ENCODE results near the gene GRAMD1B.

The GRAMD1B gene

DNA sequence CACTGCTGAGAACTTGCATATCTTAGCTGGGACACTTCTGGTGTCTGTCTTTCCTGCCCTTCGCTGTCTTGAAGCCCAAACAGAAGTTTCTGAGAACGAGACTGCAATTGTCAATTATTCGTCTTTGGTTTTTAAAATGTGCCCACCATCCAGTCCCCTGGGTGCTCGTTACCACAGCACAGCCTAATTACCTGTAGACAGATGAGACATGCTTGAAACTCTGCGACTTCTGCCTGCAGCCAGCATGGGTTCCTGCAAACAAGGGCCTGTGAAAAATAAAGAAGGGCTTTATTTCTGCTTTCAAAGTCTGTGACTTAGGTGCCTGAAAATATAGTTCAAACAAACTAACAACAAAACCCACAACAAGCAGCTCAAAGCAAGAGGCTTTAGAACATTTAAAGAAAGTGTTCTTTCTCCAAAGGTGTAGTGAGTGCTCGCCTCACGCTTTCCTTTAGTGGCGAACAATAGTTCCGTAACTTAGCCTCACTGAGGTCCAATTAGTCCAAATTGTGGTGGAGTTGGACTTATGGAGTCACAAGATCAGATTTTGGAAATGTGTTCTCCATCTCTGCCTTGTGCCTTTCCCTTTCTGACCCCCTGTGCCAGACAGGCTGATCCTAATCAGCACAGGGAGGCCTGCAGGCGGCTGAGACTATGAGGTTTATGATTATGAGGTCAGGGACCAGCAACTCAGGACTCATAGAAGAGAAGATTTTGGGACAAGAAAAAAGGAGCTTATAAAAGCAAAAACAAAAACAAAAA, 20.4 kb upstream of the GRAMD1B start:
- DNase-seq = no peak

DNA sequence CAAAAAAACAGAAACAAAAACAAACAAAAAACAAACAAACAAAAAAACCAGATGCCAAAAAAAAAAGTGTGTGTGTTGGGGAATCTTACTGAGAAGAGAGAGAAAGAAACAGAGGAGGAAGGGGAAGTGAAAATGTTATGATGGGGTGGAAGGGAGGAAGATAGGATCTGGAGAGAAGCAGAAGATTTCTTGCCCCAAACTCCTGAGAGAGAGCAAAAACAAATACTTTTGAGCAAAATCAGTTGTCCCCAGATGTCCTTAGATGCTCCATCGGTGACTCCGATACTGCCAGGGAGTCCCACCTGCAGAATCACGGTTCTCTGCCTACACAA, 19.9 kb upstream of the GRAMD1B start:
- DNase-seq = no peak

DNA sequence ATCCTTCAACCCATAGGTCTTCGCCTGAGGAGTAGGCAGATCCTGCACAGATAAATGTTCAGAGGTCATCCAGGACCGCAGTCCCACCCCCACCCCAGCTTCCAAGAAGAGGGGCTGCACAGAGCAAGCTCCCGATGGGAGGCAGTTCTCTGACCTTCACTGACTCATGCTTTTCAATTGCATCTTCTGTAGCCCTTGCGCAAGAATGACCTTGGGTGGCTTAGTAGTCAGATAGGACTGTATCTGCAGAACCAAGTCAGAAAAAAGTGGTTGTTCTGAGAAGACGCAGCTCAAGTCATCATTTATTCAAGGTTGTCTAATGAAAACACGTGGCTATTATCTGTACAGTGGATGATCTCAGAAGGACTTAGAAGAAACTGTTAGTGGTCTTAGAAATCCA, 16.4 kb upstream of the GRAMD1B start:
- DNase-seq = no peak

GRCh38 chr11:123416566-123416965, 13.5 kb upstream of the GRAMD1B start:
- no peak for DNase-seq

DNA sequence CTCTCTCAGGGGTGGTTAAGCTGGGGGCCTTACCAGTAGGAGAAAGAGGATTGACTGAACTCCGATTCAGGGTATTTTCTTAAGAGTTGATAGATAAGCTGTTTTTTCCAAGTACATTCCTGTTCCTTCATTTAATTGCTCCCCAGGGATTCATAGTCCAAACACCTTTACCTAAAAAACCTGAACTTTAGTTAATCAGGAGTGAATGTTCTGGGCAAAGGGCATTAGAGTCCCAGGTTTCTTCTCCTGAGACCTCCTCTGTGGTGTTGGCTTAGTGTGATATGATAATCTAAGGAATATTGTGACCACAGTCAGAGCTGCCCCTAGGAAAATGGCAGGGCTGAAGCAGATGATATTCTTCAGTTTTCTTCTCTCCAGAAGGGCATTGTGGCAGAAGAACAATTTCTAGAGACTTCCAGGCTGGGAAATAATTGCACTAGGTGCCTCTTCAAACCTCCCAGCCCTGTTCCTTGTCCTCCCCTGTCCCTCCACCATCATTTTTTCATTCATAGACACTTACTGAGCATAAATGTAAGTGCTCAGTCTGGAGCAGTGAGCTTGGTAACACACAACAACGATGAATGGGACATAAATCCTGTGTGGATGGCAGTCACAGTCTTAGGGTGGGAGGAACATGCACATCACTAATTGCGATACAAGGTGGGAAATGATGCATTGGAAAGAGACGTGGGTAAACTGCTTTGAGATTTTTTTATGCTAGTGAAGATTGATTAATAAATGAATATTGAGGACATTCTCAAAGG, 11.5 kb upstream of the GRAMD1B start:
- no peak for DNase-seq

DNA sequence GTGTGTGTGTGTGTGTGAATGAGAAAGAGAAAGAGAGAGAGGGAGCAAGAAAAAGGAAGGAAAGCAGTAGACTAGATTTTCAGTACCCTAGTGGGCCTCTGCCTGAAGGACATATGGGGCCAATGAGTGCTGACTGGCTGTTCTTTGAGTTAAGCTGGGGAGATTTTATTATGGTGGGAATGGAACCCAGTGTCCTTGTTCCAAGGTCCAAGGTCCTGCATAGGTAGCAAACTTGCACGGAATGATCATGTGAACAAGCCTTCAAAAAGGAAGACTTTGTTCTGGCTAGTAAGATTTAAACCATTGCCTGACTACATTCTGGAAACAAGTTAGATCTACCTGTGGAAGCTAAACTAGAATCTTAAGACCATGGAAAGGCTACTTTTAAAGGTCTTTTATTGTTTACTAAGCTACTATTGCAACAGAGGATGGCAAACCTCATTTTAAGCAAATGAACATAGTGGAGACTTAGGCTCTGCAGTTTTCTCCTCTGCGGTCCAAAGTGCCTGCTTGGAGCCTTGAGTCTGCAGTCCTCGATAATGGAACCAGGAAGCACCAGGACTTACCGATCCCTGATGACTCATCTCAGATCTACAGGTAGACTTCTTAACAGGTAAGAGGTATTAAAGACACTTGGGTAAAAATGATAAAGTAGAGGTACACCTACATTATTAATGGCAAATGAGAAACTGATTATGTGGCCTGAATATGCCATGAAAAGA, 10.2 kb upstream of the GRAMD1B start:
- DNase-seq = no peak

DNA sequence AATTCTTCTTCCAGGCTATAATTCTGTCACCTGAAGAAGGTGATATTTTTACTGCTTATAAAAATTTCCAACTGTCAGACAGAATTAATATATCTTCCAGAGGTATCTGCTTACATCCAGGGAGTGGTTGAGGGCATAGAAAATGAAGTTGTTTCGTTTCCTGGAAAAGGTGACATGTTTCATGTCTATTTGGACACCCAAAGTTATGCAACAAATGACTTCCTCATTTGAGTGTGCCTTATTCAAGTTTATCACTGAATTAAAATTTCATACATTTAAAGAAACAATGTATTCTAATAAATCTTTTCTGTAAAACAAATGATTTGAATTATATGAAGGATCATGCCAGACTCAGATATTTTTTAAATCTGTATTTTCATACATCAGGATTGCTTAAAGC, 8.5 kb upstream of the GRAMD1B start:
- DNase-seq = no peak

DNA sequence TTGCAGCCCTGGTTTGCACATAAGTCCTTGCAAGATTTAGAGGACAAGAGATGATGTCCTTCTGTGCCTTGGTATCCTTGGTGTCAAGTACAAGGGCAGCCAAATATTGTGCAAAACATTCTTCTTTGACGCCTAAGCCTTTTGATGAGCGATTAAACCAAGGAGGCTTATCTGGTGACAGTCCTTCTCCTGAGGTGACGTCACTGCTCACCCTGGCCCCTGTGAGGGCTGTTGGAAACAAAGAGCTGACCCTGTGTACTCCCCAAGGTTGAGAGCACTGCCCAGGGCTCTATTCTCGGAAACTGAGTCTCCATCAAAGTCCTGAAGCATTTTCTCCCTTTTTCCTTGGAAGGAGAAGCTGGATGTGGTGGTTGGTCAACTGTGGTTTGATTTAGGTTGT, 4.7 kb upstream of the GRAMD1B start:
- DNase-seq = no peak

- no peak for DNase-seq
Measured at GRCh38 chr11:123426789-123427188, 3.3 kb upstream of the GRAMD1B start.

- DNase-seq = no peak
Measured at GRCh38 chr11:123427405-123427804, 2.7 kb upstream of the GRAMD1B start.

- no peak for DNase-seq
Measured at GRCh38 chr11:123428116-123428715, 1.9 kb upstream of the GRAMD1B start.

DNA sequence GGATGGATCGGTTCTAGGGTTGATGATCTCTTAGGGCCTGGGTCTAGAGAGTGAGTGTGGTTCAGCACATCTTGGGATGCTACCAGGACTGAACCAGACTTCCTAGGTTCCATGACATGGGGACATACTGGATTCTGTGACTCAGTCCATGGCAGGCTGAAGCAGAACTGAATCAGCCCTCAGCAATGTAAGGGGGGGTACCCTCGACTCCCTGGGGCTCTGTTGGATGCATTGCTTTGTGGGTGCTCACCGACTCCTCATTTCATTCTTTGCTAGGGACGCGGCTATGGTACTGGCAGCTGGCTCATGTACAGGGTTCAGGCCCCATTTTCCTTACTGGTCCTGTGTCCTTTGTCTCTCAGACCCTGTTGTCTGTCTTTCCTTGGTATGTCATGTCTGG, 733 bp upstream of the GRAMD1B start:
- peak; percentile 53 for DNase-seq

GRCh38 chr11:123430721-123431497, 840 bp downstream of the GRAMD1B start:
- peak; percentile 33 for DNase-seq

DNA sequence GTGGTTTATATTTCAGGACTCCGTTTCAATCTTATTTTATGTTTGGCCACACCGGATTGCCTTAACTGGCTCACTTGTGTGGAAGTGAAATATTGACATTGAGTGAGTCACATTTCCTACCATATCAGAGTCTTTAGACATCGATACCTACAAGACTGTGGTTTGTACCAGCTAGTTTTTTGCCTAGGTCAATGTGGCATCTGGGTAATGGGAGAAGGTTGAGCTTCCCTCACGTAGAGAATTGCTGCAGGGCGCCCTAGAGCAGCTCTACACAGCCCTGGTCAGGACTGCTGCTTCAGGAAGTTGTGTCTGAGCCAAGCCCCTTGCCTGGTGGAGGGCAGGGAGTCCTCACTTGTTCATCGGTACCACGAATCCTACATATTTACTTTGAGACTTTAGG, 1.6 kb downstream of the GRAMD1B start:
- no peak for DNase-seq

GRCh38 chr11:123434262-123434661, 4.2 kb downstream of the GRAMD1B start:
- DNase-seq = no peak

- DNase-seq = no peak
Measured at GRCh38 chr11:123434911-123435310, 4.8 kb downstream of the GRAMD1B start.

DNA sequence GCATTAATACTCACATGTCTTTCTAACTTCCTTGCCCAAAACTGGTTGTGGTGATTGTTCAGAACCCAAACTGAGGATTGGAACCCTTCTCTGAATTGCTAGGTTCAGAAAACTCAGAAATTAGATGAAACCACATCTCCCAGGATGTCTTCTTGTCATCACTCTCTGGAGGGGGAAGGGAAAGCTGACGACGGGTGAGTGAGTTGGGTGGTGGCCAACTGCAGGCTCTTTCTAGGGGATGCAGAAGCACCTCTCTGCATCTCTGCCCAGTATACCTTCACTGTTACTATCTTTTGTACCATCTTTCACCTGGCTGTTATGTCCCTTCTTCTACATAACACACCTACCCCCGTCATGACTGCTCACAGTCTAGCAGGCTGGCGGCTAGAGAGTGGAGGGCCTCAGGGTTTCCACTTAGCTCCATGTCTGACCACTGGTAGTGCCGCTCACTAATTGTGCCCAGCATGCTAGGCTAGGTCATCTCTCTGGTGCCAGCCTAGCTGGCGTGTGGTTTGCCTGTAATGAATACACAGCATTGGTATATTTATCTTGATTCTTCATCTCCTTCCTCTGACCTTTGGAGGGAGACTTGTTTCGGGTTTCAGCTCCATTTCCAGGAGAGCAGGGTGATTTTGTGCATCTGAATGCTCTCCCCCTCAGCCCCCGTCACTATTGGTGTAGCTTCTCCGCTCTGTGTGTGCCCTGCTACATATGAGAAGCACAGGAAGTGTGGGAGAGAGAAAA, 7.3 kb downstream of the GRAMD1B start:
- no peak for DNase-seq

DNA sequence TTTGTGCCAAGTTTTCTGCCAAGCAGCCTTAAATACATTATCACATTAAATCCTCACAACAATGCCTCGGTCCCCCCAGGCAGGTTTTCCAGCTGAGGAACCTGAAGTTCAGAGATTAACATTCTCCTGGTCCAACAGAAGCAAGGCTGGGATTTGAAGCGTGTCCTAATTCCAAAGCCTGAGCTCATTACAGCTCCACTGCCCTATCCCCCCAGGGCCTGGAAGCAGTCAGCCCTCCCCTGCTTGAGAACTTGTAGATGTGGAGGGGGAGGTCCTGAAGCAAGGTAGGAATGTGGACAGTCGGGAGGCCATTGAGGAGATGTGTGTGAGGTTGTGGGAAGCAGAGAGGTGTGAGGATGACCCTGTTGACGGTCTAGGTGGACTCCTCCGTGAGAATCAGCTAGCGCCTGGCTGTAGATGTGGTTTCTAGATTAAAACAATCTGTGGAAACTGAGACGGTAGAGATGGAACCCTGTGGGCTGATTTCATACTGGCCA, 8.1 kb downstream of the GRAMD1B start:
- no peak for DNase-seq

- no peak for DNase-seq
Measured at GRCh38 chr11:123439616-123440015, 9.5 kb downstream of the GRAMD1B start.

GRCh38 chr11:123441161-123441560, 11.1 kb downstream of the GRAMD1B start:
- DNase-seq = no peak

GRCh38 chr11:123443851-123444623, 14.0 kb downstream of the GRAMD1B start:
- DNase-seq = no peak

All from T1000 (cell line).